Measurements from ENCODE around the gene SHH.

DNA sequence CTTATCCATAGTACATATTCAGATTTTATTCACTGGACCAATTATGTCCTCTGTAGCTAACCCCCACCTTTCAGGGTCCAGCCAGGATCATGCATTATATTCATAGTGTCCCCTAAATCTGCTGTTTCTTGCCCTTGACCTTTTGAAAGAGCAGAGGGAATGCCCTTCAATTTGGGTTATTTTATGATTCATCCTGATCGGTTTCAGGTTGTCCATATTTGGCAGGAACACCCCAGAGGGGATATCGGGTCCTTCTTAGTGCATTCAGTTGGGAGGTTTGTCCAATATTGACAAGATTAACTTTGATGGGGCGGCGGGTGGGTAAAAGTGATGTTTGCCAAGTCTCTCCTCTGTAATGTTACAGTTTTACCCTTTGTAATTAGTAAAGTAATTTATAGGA lies 60.9 kb downstream of the SHH start:
- TF ChIP-seq, protein P1, sequence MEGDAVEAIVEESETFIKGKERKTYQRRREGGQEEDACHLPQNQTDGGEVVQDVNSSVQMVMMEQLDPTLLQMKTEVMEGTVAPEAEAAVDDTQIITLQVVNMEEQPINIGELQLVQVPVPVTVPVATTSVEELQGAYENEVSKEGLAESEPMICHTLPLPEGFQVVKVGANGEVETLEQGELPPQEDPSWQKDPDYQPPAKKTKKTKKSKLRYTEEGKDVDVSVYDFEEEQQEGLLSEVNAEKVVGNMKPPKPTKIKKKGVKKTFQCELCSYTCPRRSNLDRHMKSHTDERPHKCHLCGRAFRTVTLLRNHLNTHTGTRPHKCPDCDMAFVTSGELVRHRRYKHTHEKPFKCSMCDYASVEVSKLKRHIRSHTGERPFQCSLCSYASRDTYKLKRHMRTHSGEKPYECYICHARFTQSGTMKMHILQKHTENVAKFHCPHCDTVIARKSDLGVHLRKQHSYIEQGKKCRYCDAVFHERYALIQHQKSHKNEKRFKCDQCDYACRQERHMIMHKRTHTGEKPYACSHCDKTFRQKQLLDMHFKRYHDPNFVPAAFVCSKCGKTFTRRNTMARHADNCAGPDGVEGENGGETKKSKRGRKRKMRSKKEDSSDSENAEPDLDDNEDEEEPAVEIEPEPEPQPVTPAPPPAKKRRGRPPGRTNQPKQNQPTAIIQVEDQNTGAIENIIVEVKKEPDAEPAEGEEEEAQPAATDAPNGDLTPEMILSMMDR (IDR thresholded peaks at IDR 0.05): no peak
- TF ChIP-seq POLR2A (IDR thresholded peaks at IDR 0.05): no peak
- no peak for TF ChIP-seq EP300 (IDR thresholded peaks at IDR 0.05)
